OCI-LY1 (cell line): Measurements from ENCODE around the gene HPSE2.

ENCODE experiments used
- H2AFZ ChIP-seq: fragments of 200-600 bp; sonication (generic), shearing (Covaris generic); 2 replicates; pipeline ENCODE4 v1.6.0; 2014; ENCODE audit warnings: antibody characterized with exemption, mild to moderate bottlenecking, low read length
- H3F3A ChIP-seq: fragments of 200-600 bp; sonication (generic), shearing (Covaris generic); 2 replicates; pipeline ENCODE4 v1.6.0; 2014; ENCODE audit warnings: mild to moderate bottlenecking, antibody characterized with exemption, low read length, moderate library complexity; ENCODE audit not compliant: insufficient read depth
- H3K27ac ChIP-seq: fragments of 200-600 bp; sonication (generic); 2 replicates; pipeline ENCODE4 v1.5.1; 2014; ENCODE audit warnings: low read length, mixed run types, mild to moderate bottlenecking, low read depth; ENCODE audit not compliant: poor library complexity, severe bottlenecking
- H3K27me3 ChIP-seq: fragments of 200-600 bp; sonication (generic); 2 replicates; pipeline ENCODE4 v1.6.0; 2014; ENCODE audit warnings: antibody characterized with exemption, mild to moderate bottlenecking, low read length, moderate library complexity; ENCODE audit not compliant: insufficient read depth
- H3K36me3 ChIP-seq: fragments of 200-600 bp; sonication (generic); 2 replicates; pipeline ENCODE4 v1.6.1; 2014; ENCODE audit warnings: mild to moderate bottlenecking, antibody characterized with exemption, low read length, moderate library complexity, mixed read lengths; ENCODE audit not compliant: insufficient read depth
- H3K4me1 ChIP-seq: fragments of 200-600 bp; sonication (generic); 2 replicates; pipeline ENCODE4 v1.5.1; 2014; ENCODE audit warnings: mild to moderate bottlenecking, low read length, moderate library complexity; ENCODE audit not compliant: insufficient read depth, severe bottlenecking
- H3K4me2 ChIP-seq: fragments of 200-600 bp; sonication (generic), shearing (Covaris generic); 2 replicates; pipeline ENCODE4 v1.6.1; 2014; ENCODE audit warnings: low read length
- H3K4me3 ChIP-seq: fragments of 200-600 bp; sonication (generic); 2 replicates; pipeline ENCODE4 v1.5.1; 2014; ENCODE audit warnings: low read length, low read depth, mild to moderate bottlenecking, mixed read lengths; ENCODE audit not compliant: poor library complexity, severe bottlenecking
- H3K79me2 ChIP-seq: fragments of 200-600 bp; shearing (Covaris generic); 2 replicates; pipeline ENCODE4 v1.6.1; 2016; ENCODE audit warnings: mixed run types, low read length, mixed read lengths; ENCODE audit not compliant: insufficient read depth
- H3K9ac ChIP-seq: fragments of 200-600 bp; sonication (generic), shearing (Covaris generic); 2 replicates; pipeline ENCODE4 v1.6.1; 2014; ENCODE audit warnings: mild to moderate bottlenecking, low read length, mixed read lengths
- H3K9me2 ChIP-seq: fragments of 200-600 bp; sonication (generic), shearing (Covaris generic); 2 replicates; pipeline ENCODE4 v1.6.1; 2014; ENCODE audit warnings: low read depth, mild to moderate bottlenecking, low read length, mixed read lengths
- H3K9me3 ChIP-seq: fragments of 200-600 bp; shearing (Covaris generic); 2 replicates; pipeline ENCODE4 v1.6.1; 2014; ENCODE audit warnings: low read length, mixed read lengths
- H4K20me1 ChIP-seq: fragments of 200-600 bp; sonication (generic), shearing (Covaris generic); 2 replicates; pipeline ENCODE4 v1.6.0; 2016; ENCODE audit warnings: mild to moderate bottlenecking, low read length; ENCODE audit not compliant: insufficient read depth
- EZH2 ChIP-seq: fragments of 200-600 bp; sonication (generic), shearing (Covaris generic); IDR thresholded peaks from 2 replicates; pipeline ENCODE4 v1.8.0; 2017; ENCODE audit warnings: borderline replicate concordance, mixed run types, mild to moderate bottlenecking, antibody characterized with exemption, low read length, moderate library complexity, mixed read lengths
- TF ChIP-seq, protein P1 (sequence below): fragments of 200-600 bp; sonication (generic), shearing (Covaris generic); IDR thresholded peaks from 2 replicates; pipeline ENCODE4 v1.5.1; 2017; ENCODE audit warnings: mild to moderate bottlenecking, antibody characterized with exemption, low read length, moderate library complexity, mixed read lengths

Gene HPSE2

GRCh38 chr10:99125879-99126278, 109.8 kb downstream of the HPSE2 start:
- no peaks in the 10 kb centered on the region for H3K9me2 ChIP-seq
- no peaks in the 10 kb centered on the region for H3K36me3 ChIP-seq
- H3K4me1 ChIP-seq: no peaks in the 10 kb centered on the region
- no peak overlapping the region for H3K4me2 ChIP-seq
- TF ChIP-seq EZH2: no peak
- TF ChIP-seq, protein P1, sequence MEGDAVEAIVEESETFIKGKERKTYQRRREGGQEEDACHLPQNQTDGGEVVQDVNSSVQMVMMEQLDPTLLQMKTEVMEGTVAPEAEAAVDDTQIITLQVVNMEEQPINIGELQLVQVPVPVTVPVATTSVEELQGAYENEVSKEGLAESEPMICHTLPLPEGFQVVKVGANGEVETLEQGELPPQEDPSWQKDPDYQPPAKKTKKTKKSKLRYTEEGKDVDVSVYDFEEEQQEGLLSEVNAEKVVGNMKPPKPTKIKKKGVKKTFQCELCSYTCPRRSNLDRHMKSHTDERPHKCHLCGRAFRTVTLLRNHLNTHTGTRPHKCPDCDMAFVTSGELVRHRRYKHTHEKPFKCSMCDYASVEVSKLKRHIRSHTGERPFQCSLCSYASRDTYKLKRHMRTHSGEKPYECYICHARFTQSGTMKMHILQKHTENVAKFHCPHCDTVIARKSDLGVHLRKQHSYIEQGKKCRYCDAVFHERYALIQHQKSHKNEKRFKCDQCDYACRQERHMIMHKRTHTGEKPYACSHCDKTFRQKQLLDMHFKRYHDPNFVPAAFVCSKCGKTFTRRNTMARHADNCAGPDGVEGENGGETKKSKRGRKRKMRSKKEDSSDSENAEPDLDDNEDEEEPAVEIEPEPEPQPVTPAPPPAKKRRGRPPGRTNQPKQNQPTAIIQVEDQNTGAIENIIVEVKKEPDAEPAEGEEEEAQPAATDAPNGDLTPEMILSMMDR: no peak
- H3K9ac ChIP-seq: no peak overlapping the region
- H3K4me3 ChIP-seq: no peak overlapping the region
- no peaks in the 10 kb centered on the region for H3K79me2 ChIP-seq
- no peaks in the 10 kb centered on the region for H4K20me1 ChIP-seq
- no peak overlapping the region for H2AFZ ChIP-seq
- no peaks in the 10 kb centered on the region for H3F3A ChIP-seq
- no peaks in the 10 kb centered on the region for H3K9me3 ChIP-seq
- H3K27me3 ChIP-seq: no peaks in the 10 kb centered on the region
- H3K27ac ChIP-seq: no peak overlapping the region

DNA sequence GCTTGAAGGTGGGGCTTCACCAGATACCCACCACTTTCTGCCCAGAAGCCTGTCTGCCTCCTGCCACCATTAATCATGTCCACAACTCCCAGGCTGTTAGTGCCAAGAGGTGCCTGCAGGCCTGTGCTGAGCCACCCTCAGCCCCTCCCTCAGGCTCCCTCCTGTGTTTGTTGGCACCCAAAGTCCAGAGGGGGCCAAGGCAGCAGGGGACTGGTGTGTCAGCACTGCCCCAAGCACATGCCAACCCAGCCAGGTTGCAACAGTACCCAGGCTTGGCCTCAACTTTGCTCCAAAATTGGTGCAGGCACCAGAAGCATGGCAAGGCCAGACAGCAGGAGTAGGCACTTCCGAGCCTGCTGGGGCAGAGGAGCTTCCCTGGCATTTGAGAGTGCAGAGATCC, 111.3 kb downstream of the HPSE2 start:
- no peak overlapping the region for H2AFZ ChIP-seq
- H3K4me1 ChIP-seq: no peaks in the 10 kb centered on the region
- H3K4me3 ChIP-seq: no peak overlapping the region
- H3K9me3 ChIP-seq: no peaks in the 10 kb centered on the region
- no peaks in the 10 kb centered on the region for H3K36me3 ChIP-seq
- no peak overlapping the region for H3K27ac ChIP-seq
- H3K79me2 ChIP-seq: no peaks in the 10 kb centered on the region
- H4K20me1 ChIP-seq: no peaks in the 10 kb centered on the region
- H3K9ac ChIP-seq: no peak overlapping the region
- no peaks in the 10 kb centered on the region for H3K9me2 ChIP-seq
- TF ChIP-seq, protein P1: no peak
- no peak for TF ChIP-seq EZH2
- H3K4me2 ChIP-seq: no peak overlapping the region
- H3K27me3 ChIP-seq: no peaks in the 10 kb centered on the region
- H3F3A ChIP-seq: no peaks in the 10 kb centered on the region

DNA sequence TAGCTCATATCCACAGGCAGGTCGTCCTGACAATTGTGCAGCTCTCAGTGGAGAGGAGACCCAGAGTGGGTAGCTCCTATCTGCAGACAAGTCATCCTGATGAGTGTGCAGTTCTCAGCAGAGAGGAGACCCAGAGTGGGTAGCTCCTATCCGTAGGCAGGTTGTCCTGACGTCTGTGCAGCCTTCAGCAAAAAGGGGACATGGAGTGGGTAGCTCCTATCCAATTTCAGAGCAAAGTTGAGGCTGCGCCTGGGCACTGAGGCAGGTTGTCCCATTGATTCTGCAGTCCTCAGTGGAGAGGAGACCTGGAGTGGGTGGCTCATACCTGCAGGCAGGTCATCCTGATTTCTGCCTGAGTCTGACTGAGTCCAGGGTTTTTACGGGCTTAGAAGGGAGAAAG, 111.8 kb downstream of the HPSE2 start:
- H3K4me2 ChIP-seq: no peak overlapping the region

More for the DNA sequence above, 111.8 kb downstream of the HPSE2 start:
- H3K9me3 ChIP-seq: no peaks in the 10 kb centered on the region
- no peaks in the 10 kb centered on the region for H3K4me1 ChIP-seq
- no peaks in the 10 kb centered on the region for H3K27me3 ChIP-seq
- no peaks in the 10 kb centered on the region for H3K36me3 ChIP-seq
- no peaks in the 10 kb centered on the region for H4K20me1 ChIP-seq
- no peak for TF ChIP-seq EZH2
- TF ChIP-seq, protein P1: no peak
- no peak overlapping the region for H3K4me3 ChIP-seq
- no peak overlapping the region for H3K27ac ChIP-seq
- H3K79me2 ChIP-seq: no peaks in the 10 kb centered on the region
- no peaks in the 10 kb centered on the region for H3K9me2 ChIP-seq
- H2AFZ ChIP-seq: no peak overlapping the region
- no peak overlapping the region for H3K9ac ChIP-seq
- no peaks in the 10 kb centered on the region for H3F3A ChIP-seq
